GM19043 (cell line): ENCODE results near the gene PHAX.
"Not testable (repeated sequence)": the region's sequence is repeated elsewhere in the genome, so short reads cannot be mapped to it uniquely, and the experiment has no call there.

Source experiments
- ATAC-seq: cut with Tn5 transposase; IDR thresholded peaks from one replicate; pipeline ENCODE4 v1.9.1; 2021; ENCODE audit warnings: low read depth; ENCODE audit not compliant: unreplicated experiment

The PHAX gene

GRCh38 chr5:126600631-126601511 lies at the start of gene PHAX:
Gene PHAX, plus strand, starts transcription at chr5:126600947. Its CDS starts 16 bp downstream, at chr5:126600963.
- ATAC-seq = peak; percentile 95

GRCh38 chr5:126552614-126553013 lies 48.1 kb upstream of the PHAX start:
- no peak for ATAC-seq

GRCh38 chr5:126555101-126555500 lies 45.6 kb upstream of the PHAX start:
- not testable (repeated sequence) for ATAC-seq

GRCh38 chr5:126561908-126562307 lies 38.8 kb upstream of the PHAX start:
- no peak for ATAC-seq

GRCh38 chr5:126562823-126563222 lies 37.9 kb upstream of the PHAX start:
- ATAC-seq = peak; percentile 72

- ATAC-seq = no peak
These were observed 32.5 kb upstream of the PHAX start for GRCh38 chr5:126568206-126568755.

- ATAC-seq = no peak
These were observed 25.1 kb upstream of the PHAX start for GRCh38 chr5:126575644-126576043.

GRCh38 chr5:126576974-126577373 lies 23.8 kb upstream of the PHAX start:
- no peak for ATAC-seq

- no peak for ATAC-seq
These were observed 23.3 kb upstream of the PHAX start for GRCh38 chr5:126577415-126577814.

- no peak for ATAC-seq
These were observed 21.0 kb upstream of the PHAX start for GRCh38 chr5:126579716-126580115.

- no peak for ATAC-seq
These were observed 17.0 kb upstream of the PHAX start for GRCh38 chr5:126583761-126584160.

GRCh38 chr5:126587551-126588390 lies 13.0 kb upstream of the PHAX start:
- no peak for ATAC-seq

- ATAC-seq = no peak
These were observed 11.0 kb upstream of the PHAX start for GRCh38 chr5:126589536-126590297.

- no peak for ATAC-seq
These were observed 9.2 kb upstream of the PHAX start for GRCh38 chr5:126591549-126591948.

GRCh38 chr5:126594748-126595485 lies 5.8 kb upstream of the PHAX start, which contains the start of gene ALDH7A1:
Gene ALDH7A1, minus strand, starts transcription at chr5:126595219. Its CDS starts 21 bp downstream, at chr5:126595198.
- peak; percentile 79 for ATAC-seq

GRCh38 chr5:126595486-126596083 lies 5.2 kb upstream of the PHAX start:
- ATAC-seq = peak; percentile 10

- ATAC-seq = no peak
These were observed 3.6 kb upstream of the PHAX start for GRCh38 chr5:126597156-126597555.

GRCh38 chr5:126599499-126599898 lies 1.2 kb upstream of the PHAX start:
- ATAC-seq = no peak

- ATAC-seq = not testable (repeated sequence)
These were observed 646 bp upstream of the PHAX start for GRCh38 chr5:126599971-126600630.
